ENCODE measurements around the gene ARFIP2. TPM values are rescaled to one million over a fixed set of nuclear protein-coding genes. Genes with fewer than 3 reads are reported as not detected.

Gene ARFIP2
- total and polyA plus RNA-seq, 2 of the 8 experiments (the other 6 are each of a cell fraction or from before 2014, with no cell fraction given), result 48.3 to 48.7 TPM

GRCh38 chr11:6452219-6452618 lies 28.9 kb downstream of the ARFIP2 start (continued):
- TF ChIP-seq CTCF (IDR thresholded peaks at IDR 0.05; ENCODE audit: control extremely low read depth in 1 of 3, insufficient read depth in 1 of 3, low read depth in 1 of 3, low read length in 3 of 3) (no peak), EGR1 (IDR thresholded peaks at IDR 0.05; ENCODE audit: borderline replicate concordance, low read depth, low read length) (no peak), RFX5 (IDR thresholded peaks at IDR 0.05; ENCODE audit: borderline replicate concordance, low read depth, low read length) (no peak), SRF (IDR thresholded peaks at IDR 0.05; ENCODE audit: low read depth, low read length) (no peak), KDM4A (IDR thresholded peaks at IDR 0.05; ENCODE audit: low read depth, low read length, severe bottlenecking) (no peak), YY1 (IDR thresholded peaks at IDR 0.05; ENCODE audit: low read depth, low read length) (no peak), TBP (IDR thresholded peaks at IDR 0.05; ENCODE audit: low read depth, low read length) (no peak)
